Stimulated activated CD4-positive, alpha-beta T cell treated with anti-CD3 and anti-CD28 coated beads, Interleukin-12 subunit alpha, Interleukin-12 subunit beta, amount 100 ng/mL, for 24 hours (primary cell): ENCODE results near the gene MCF2L.

Source experiments
- DNase-seq, 2 experiments: peaks; one replicate each; pipeline ENCODE4 v3.0.0-alpha.2; 2020; ENCODE audit warnings: low read depth in 2 of 2

The MCF2L gene

GRCh38 chr13:113033054-113033850 lies 64.2 kb downstream of the MCF2L start:
- no peak for DNase-seq

GRCh38 chr13:113034451-113035212 lies 65.6 kb downstream of the MCF2L start:
- no peak for DNase-seq

GRCh38 chr13:113035213-113035800 lies 66.3 kb downstream of the MCF2L start:
- DNase-seq, result no peak

- no peak for DNase-seq
These were observed 67.4 kb downstream of the MCF2L start for GRCh38 chr13:113036401-113036800.

GRCh38 chr13:113040031-113040430 lies 71.0 kb downstream of the MCF2L start:
- no peak for DNase-seq

GRCh38 chr13:113040597-113041292 lies 71.7 kb downstream of the MCF2L start:
- DNase-seq, result no peak

GRCh38 chr13:113041293-113041690 lies 72.3 kb downstream of the MCF2L start:
- no peak for DNase-seq

GRCh38 chr13:113041896-113042295 lies 72.9 kb downstream of the MCF2L start:
- DNase-seq, result no peak

GRCh38 chr13:113042456-113042855 lies 73.4 kb downstream of the MCF2L start:
- no peak for DNase-seq

GRCh38 chr13:113043001-113043630 lies 74.1 kb downstream of the MCF2L start:
- no peak for DNase-seq

- no peak for DNase-seq
These were observed 74.9 kb downstream of the MCF2L start for GRCh38 chr13:113043931-113044330.

GRCh38 chr13:113044391-113045114 lies 75.5 kb downstream of the MCF2L start:
- DNase-seq, result no peak

GRCh38 chr13:113045251-113046127 lies 76.5 kb downstream of the MCF2L start:
- no peak for DNase-seq

- no peak for DNase-seq
These were observed 77.3 kb downstream of the MCF2L start for GRCh38 chr13:113046128-113046882.

GRCh38 chr13:113046883-113047244 lies 77.8 kb downstream of the MCF2L start:
- DNase-seq, result no peak

GRCh38 chr13:113047587-113047986 lies 78.6 kb downstream of the MCF2L start:
- no peak for DNase-seq

- DNase-seq, result no peak
These were observed 79.8 kb downstream of the MCF2L start for GRCh38 chr13:113048766-113049165.

GRCh38 chr13:113049521-113049941 lies 80.5 kb downstream of the MCF2L start:
- no peak for DNase-seq

GRCh38 chr13:113049981-113050380 lies 81.0 kb downstream of the MCF2L start:
- DNase-seq, result no peak
